ENCODE data around the gene C1GALT1.

GRCh38 chr7:7223250-7223649 is 40.9 kb downstream of the C1GALT1 start:
- TF ChIP-seq CTCF (IDR thresholded peaks at IDR 0.05) (no peak), POLR2AphosphoS5 (IDR thresholded peaks at IDR 0.05; ENCODE audit: insufficient read depth in 1 of 2, low read depth in 1 of 2) (no peak), POLR2A (IDR thresholded peaks at IDR 0.05) (no peak)

Data from vagina (tissue), 2 donors.